NCI-H1092 treated with DMSO at 0.1 percent for 48 hours (cell line): ENCODE data around the gene RANBP3.
"Not testable (repeated sequence)": the region's sequence is repeated elsewhere in the genome, so short reads cannot be mapped to it uniquely, and the experiment has no call there.

ENCODE experiments used
- DNase-seq: peaks from one replicate; lab custom pipeline; 2025; lab: John Stamatoyannopoulos, UW

RANBP3 gene

DNA sequence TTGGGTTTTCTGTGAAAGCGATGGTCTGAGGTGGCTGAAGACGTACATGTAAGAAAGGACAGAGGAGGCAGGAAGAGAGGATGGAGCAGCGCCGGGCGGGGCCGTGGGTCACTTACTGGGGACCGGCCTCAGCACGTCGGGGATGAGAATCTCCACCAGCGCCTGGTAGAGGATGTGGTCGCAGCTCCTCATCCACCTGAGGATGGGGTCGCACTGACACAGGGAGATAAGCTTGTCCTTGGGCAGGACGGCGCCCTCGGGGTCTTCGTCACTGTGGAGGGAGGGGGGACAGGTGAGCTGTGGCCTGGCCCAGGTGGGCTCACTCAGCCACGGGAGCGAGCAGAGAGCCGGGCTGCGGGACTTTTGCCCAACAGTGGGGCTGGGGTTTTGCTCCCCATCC, 29.0 kb upstream of the RANBP3 start:
- DNase-seq = no peak

DNA sequence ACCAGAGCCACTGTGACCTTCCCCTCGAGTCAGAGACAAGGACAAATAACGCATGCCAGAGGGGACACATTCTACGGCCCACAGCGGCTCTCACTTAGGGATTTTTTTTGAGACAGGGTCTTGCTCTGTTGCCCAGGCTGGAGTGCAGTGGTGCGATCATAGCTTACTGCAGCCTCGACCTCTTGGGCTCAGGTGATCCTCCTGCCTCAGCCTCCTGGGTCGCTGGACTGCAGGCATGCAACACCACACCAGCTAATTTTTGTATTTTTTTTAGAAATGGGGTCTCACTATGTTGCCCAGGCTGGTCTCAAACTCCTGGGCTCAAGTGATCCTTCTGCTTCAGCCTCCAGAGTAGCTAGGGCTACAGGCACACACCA, 28.1 kb upstream of the RANBP3 start:
- not testable (repeated sequence) for DNase-seq

DNA sequence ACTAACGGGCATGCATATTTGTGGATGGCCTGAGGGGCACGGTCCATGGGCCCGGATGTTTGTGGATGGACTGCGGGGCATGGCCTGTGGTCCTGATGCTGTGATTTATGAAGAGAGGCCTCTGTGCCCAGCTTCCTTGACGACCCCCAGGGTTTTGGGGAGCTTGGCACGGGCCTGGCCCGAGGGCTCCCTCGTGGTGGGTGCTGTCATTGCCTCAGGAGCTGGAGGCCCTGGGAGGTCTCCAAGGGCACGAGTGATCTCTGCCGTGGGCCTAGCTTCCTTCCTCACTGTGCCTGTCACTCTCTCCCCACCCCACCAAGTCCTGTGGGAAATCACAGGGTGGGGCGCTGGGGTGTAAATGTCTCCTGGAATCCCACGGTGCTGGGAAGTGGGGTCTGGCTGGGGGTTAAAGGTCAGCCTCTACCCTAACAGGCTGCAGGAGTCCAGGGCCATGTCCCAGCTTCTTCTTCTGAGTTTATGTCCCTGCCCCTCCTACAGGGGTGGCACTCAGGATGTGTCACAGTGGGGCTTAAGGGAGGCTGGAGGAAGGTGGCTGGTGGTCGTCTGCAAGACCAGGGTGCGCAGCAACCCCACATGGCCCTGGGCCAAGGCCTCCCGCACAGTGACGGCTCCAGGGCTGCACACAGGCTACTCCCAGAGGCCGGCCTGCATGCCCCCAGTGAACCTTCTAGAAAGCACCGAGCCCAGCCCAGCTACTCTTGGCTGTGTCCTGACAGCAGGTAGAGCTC, 27.6 kb upstream of the RANBP3 start:
- no peak for DNase-seq

DNA sequence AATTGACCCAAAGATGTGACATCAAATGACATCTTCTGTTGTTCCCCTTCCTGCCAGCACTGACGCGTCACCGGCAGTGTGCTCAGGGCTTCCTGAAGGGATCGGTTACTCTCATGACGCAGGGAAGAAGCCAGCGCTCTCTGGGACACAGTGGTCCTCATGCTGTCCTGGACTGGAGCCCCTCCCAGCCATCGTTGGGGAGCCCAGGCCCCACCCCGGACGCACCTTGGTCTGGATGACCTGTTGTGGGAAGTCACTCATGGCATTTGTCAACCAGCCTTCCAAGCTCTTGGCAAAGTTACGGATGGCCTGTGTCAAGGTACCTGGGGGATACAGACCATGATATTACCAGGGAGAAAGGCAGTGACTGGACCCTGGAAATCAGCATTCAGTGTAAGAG, 26.0 kb upstream of the RANBP3 start:
- no peak for DNase-seq

DNA sequence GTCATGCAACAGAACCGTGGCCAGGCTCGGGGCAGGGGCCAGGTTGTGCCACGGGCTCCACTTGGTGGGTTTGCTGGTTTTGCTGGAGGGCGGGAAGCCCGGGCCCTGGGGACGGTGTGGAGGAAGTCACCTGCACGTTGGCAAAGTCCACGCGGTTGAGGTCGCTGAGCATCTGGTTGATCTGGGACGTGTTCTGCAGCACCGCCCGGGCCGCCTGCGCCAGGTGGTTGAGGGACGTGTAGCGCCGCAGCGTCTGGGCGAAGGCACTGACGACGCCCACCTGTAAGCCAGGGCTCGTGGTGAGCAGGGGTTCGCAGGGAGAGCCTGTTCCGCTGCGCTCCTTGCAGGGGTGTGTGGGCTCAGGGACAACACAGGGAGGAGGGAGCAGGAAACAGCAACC, 24.7 kb upstream of the RANBP3 start:
- no peak for DNase-seq

DNA sequence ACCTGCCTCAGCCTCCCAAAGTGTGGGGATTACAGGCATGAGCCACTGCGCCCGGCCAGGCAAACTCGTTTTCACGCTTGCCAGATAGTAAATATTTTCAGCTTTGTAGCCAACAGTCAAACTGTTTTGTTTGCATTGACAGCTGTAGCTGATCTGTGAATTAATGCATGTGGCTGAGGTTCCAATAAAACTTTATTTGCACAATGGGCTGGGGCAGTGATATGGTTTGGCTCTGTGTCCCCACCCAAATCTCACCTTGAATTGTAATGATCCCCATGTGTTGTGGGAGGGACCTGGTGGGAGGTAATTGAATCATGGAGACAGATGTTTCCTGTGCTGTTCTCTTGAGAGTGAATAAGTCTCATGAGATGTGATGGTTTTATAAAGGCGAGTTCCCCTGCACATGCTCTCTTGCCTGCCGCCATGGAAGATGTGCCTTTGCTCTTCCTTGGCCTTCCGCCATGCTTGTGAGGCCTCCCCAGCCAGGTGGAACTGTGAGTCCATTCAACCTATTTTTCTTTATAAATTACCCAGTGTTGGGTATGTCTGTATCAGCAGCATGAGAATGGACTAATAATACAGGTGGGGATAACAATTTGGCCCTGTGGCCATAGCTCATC, 22.4 kb upstream of the RANBP3 start:
- no peak for DNase-seq

DNA sequence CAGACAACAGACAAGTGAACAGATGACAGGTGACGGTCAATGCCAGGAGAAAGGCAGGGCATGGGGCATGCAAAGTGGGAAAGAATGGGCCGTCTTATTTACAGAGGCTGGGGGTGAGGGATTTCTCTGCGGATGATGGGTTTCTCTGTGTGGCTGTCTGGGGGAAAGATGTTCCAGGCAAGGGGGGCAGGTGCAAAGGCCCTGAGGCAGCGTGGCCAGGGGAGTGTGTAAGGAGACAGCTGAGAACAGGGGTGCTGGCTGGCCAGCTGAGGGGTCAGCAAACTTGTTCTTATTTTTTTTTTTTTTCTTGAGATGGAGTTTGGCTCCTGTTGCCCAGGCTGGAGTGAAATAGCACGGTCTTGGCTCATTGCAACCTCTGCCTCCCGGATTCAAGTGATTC, 21.8 kb upstream of the RANBP3 start:
- DNase-seq = no peak

DNA sequence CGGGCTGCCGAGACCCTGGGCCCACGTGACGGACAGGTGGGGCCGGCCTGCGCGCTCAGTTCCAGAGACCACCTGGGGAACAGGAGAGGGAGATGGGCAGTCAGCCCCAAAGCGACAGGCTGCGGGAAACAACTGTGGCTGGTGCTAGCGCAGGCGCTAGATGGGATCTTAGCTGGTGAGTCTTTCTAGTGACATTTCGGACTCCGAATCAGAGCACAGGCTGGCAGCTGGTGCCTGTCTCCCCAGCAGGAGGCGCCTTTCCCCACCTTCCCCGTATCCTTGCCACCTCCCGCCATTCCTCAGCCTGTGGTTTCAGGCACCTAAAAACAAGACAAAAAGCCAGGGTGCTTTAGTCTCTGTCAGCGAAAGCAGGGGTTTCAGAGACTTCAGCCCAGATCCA, 19.4 kb upstream of the RANBP3 start:
- no peak for DNase-seq

DNA sequence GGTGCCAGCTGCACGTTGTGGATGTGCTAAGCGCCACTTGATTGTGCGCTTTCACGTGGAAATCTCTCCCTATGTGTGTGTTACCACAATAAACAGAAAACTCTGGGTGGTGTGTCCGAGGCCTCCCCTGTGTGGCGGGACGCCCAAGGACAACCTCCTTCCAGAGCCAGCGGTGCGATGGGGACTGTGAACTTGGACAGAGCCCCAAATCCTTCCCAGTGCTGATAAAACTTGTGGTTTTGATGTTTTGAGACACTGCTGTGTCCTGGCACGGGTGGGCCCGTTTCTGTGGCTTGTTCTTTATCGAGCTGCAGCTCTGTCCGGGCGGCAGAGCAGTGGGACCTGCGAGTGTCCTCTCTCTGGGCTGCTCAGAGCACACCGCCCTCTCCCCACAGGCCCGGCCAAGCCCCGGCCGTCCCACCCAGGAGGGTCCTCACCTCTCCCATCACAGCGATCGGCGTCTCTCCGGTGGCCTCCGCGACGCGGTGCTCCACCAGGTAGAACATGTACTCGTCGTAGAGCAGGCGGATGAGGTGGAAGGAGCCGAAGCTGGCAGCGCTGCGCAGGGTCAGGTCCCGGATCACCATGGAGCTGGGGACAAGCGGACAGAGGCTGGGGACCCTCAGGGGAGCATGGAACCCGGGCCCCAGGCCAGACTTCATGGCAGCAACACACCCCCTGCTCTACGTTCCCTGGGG, 18.8 kb upstream of the RANBP3 start:
- DNase-seq = no peak

DNA sequence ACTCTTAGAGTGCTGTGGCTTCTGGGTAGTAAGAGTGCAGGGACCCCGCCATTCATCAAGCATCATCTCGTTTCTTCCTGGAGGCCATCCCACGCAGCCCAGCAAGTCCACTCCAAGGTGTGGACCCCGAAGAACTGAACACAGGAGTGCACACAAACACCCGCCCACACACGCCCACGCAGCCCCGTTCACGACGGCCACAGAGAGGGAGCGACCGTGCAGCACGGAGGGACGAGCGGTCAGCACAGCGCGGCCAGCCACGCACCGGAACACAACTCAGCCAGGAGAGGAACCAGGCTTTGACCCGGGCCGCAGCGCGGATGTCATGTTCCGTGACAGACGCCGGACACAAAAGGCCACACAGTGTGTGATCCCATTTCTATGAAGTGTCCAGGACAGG, 18.2 kb upstream of the RANBP3 start:
- DNase-seq = no peak

DNA sequence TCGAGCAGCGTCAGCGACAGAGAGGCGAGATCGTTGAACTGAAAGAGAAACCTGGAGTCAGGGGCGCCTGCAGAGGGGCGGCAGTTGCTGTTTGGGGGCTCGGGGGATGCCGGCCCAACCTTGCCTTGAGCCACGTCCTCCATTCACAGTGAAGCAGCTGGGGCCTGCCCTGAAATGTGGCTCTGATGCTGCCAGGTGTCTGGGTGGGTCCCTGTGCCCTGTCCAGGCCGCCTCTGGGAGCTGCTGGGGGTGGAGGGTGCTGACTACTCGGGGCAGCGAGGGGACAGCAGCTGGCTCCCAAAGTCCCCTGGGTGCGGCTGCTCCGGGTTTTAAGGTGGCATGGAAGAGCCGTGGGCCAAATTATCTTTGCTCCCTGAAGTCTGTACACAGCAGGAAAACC, 17.7 kb upstream of the RANBP3 start:
- no peak for DNase-seq

DNA sequence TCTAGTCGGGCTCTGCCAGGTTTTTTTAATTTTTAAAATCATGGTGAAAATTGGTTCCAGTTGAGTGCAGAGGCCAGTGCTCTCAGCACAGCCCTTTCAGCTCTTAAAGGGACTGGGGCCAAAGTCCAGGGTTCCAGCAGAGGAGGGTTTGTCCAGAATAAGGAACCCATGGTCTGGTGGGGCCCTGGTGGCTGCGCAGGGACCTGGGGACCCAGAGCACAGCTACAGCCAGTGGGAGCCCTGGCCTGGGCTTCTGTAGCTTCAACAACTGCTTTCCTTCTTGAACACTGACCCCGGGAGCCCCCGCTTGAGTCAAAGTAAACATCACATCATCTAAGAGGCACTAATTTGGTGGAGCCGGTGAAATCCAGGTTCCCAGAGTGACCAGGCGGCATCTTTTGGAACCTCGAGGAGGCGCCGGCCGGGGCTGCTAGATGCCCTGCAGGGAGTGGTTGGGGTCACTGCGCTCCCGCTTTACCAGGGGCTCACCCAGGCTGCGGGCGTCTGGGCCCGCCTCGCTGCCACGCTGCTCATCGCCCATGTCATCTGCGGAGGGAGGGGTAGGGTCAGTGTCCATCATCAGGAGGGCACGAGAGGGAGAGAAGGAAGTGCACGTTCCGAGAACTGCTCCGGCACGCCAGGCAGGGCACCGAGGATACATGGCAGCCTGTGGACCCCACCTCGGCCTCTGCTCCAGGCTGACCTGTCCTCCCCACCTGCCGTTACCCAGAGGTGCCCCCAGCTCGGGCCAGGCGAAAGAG, 16.6 kb upstream of the RANBP3 start:
- DNase-seq = no peak

DNA sequence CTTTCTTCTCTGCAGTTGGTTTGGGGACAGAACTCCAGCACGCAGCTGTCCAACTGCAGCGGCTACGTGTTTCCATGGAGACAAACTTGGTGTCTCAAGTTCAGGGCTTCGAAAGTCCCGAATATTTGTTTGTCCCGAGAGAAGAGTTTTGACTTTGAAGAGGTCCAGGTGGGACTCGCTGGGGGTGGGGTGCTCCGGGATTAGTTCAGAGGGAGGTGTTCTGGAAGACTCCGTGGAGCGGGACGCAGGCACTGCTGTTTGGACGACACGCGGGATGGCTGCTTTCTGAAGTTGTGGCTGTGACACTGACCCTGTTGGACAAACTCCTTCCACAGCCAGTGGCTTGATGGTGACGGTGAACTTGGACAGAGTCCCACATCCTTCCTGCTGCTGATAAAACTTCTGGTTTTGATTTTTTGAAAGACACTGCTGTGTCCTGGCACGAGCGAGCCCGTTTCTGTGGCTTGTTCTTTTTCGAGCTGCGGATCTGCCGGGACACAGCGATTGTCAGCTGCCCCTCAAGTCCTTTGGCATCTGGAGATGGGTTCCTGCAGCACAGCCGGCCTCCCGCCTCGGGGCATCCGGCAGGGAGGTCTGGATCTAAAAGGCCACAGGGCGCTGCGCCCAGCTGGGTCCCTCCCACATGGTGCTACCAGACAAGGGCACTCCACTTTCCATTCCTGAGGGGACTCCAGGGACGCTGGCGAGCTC, 15.9 kb upstream of the RANBP3 start:
- DNase-seq = no peak

DNA sequence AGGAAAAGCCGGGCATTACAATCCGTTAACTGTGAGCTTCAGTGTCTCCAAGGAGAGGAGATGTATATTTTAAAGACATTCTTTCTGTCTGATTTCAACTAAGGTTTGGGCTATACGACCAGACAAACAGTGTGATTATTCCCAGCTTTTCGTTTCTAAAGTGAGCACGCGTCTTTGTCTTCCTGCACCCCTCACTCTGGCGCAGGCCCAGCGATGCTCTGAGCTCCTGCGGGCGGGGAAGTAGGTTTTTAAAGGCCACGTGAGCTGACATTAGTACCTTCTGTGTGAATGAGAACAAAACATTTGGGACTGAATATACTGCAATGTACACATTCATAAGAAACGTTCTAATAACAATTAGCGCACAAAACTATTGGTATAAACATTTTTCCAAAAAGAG, 15.3 kb upstream of the RANBP3 start:
- no peak for DNase-seq

DNA sequence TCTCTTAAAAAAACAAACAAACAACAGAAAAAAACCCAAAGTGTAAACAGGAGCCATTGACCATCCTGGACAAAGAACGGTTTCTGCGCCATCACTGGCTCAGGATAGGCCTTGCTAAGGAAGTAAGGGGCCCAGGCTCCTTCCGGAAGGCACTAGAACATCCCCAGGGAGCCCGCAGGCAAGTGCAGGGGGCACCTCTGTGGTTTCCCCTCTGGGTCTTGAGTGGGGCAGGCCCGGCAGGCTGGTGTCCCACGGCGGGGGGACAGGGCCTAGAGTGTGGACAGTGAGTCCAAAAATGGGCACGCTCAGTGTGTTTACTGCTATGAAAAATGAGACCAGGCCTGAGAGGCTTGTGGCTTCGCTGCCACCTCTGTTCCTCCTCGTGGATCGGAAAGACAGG, 14.8 kb upstream of the RANBP3 start:
- DNase-seq = no peak

DNA sequence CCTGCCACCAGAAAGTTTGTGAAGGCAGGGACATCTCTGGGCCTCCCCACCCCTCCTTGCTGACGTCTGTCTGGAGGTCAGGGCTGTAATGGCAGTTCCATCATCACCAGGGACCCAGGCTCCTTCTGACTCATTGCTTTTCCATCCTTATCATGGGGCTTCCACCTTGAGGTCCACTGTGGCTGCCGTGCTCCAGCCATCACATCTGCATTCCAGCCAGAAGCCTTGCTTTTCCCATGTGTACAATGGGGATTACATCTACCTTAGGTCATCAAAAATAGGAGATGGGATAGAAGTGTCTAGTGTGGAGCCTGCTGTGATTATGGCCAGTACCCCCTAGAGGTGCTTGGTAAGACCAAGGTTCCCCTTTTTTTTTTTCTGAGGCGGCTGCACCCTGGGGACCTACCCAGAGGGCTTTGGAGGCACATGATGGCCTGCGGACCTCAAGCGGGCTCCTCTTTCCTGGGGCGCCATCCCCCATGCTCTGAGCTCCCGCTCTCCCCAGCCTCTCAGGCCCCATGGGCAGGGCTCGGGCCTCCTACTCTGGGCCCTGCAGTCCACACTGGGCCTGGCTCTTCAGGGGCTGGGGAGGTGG, 13.4 kb upstream of the RANBP3 start:
- DNase-seq = no peak

DNA sequence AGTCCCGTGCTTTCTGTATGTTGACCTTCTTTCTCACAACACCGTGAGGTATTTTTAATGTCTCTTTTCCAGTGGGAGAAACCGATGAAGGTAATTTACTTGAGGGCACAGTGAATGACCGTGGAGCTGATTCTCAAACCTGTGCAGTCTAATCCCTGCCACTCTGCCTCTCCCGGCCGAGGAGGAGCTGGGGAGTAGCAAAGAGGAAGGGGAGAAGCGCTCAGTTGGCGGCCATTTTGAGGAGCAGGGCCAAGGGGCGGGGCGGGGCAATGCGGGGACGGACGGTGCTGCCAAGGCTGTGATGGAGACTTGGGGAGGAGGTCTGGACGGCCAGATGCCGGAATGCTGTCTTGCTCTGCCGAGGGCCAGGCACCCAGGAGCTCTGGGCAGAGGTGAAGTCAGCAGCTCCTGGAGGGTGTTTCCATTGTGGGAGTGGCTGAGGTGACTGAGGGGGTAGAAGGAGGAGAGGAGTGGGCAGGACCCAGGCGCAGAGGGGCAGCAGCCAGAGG, 12.4 kb upstream of the RANBP3 start:
- no peak for DNase-seq

DNA sequence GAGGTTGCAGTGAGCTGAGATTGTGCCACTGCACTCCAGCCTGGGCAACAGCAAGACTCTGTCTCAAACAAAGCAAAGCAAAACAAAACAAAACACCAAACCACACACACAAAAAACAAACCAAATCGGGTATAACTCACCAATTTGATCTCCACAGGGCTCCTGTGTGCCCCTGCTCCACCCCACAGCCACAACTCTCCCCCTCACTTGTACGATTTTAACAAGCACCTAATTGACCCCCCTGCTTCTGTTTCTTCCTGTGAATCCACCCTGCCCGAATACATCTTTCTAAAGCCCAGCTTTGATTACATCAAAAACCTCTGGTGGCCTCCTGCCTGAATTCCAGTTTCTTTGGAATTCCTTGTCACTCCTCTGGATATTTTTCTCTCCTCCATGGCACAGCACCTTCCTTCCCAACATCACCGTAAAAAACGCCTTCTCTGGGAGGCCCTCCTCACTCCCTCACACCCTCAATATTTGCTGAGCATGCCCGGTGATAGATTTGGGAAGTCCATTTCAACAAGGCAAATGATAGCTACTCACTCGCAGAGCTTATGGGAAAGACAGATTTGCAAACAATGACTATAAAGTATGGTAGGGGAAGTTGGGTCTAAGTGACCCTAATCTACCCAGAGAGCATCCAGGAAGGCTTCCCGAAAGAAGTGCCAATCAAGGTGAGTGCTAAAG, 11.6 kb upstream of the RANBP3 start:
- DNase-seq = no peak

DNA sequence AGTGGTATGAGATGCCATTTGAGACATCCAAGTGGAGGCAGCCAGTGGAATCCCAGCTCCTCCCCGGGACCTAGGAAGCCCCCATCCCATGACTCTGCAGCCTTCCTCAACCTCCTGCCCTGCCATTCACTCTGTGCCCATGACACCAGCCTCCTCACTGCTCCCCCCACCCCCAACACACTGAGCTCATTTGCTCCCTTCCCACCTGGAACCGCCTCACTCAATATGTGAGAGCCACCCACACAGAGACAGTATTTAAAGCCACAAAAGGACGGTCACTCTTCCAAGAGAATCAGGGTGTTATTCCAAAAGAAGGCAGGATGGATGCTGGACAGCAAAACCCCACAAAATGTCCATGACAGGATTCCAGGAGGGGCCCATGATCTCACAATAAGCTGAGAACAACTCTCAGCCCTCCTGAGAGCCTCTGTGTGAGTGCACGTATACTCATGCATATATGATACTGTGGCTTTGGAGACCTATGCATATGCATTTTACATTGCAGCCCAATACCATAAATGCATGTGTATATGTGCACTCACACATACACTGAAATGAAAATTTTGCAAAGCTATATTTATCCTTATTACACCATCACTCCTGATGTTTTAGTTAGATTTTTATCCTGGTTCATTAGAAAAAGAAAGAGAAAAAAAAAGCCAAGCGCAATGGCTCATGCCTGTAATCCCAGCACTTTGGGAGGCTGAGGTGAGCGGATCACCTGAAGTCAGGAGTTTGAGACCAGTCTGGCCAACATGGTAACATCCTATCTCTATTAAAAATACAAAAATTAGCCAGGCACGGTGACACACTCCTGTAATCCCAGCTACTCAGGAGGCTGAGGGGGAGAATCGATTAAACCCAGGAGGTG, 10.8 kb upstream of the RANBP3 start:
- DNase-seq = no peak
